AG09309 (cell line): ENCODE measurements around the gene HDAC11.

Experiments used
- DNase-seq: peaks from one replicate; pipeline ENCODE4 v3.0.0-alpha.2; 2010; ENCODE audit warnings: low read depth
- H3K4me3 ChIP-seq: 2 replicates; pipeline ENCODE4 v1.5.1; 2011; ENCODE audit warnings: mild to moderate bottlenecking, low read depth, low read length, moderate library complexity; ENCODE audit not compliant: control insufficient read depth
- CTCF ChIP-seq: IDR thresholded peaks from 2 replicates; pipeline ENCODE4 v1.5.1; 2011; ENCODE audit warnings: mild to moderate bottlenecking, low read depth, low read length, inconsistent platforms; ENCODE audit not compliant: insufficient read depth, control insufficient read depth; ENCODE audit errors: missing control alignments

The HDAC11 gene

DNA sequence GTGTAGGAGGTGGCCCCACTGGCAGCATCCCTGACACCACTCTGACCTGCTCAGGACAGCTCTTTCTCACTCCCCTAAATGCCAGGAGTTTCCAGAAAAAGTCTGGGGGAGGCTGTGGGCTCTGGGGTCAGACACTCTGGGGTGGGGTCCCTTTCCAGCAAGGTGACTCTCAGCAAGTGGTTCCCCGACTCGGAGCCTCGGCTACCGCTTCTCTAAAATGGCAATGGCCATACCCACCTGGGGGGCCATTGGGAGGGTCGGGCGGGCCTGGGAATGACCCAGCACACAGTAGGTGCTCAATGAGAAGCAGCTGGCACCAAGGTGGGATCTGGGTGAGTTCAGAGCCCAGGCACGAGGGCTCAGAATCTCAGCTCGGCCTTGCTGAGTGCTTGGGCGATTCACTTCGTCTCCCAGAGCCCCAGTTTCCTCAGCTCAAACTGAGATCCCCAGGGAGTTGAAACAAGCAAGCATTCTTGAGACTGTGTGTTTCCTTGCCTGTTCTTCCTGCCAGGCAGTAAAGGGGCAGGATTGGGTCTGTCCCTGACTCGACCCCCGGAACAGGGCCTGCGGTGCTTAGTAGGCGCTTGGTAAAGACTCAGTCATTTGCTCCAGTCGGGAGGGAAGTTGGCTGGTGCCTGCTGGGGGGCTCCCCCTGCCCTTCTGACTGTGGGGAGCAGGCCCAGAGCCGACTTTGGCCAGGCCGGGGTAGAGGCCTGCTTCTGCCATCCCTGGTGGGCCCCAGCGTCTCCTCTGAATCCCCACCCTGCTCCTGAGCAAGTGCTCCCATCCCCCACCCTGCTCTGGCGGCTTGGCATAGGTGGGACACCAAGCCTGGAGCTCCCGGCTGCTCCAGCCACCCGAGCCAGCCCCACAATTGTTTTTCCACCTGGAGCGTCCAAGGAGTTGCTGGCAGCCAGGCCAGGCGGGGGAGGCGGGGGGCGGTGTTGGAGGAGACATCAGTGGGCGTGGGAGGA is 36.0 kb downstream of the HDAC11 start:
- DNase-seq = no peak
- no peak for TF ChIP-seq CTCF

GRCh38 chr3:13516760-13517135 is 36.6 kb downstream of the HDAC11 start:
- no peak for DNase-seq
- TF ChIP-seq CTCF = no peak
- H3K4me3 ChIP-seq = no peak overlapping the region

More for the DNA sequence above, 36.0 kb downstream of the HDAC11 start:
- H3K4me3 ChIP-seq = no peak overlapping the region

- H3K4me3 ChIP-seq = no peak overlapping the region
- TF ChIP-seq CTCF = no peak
- no peak for DNase-seq
Measured at GRCh38 chr3:13517253-13517977, 37.3 kb downstream of the HDAC11 start.

- TF ChIP-seq CTCF = no peak
- DNase-seq = no peak
- H3K4me3 ChIP-seq = no peak overlapping the region
Measured at GRCh38 chr3:13518516-13518953, 38.4 kb downstream of the HDAC11 start.

GRCh38 chr3:13519006-13519791 is 39.1 kb downstream of the HDAC11 start:
- H3K4me3 ChIP-seq = no peak overlapping the region
- no peak for DNase-seq
- no peak for TF ChIP-seq CTCF

DNA sequence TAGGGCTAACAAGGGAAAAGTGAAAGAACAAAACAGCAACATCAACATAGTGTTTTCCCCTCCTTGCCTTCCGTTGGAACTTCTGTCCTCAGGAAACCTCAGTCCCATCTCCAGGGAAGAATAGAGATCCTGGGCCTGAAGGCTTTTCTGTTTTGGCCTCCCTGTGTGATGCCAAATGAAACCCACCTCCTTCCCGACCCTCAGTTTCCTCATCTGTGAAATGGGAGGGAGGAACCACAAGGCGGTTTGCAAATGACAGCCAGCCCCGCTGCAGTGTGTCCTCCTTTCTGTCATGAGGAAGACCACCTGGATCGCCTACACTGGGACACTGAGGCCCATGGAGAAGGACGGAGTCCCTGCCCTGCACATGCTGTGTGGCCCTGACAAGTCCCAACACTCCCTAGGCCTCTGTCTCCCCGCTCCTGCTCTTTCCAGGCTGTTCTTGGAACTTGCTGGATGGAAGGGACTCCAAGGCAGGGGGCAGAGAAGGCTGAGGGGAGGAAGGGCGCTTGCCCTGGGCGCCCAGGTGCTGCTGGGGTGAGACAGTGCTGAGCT is 40.3 kb downstream of the HDAC11 start:
- H3K4me3 ChIP-seq = no peak overlapping the region
- no peak for DNase-seq
- TF ChIP-seq CTCF = no peak
